Measurements from ENCODE around the gene ADGRV1.
"Not testable (repeated sequence)": the region's sequence is repeated elsewhere in the genome, so short reads cannot be mapped to it uniquely, and the experiment has no call there.

ADGRV1 gene

DNA sequence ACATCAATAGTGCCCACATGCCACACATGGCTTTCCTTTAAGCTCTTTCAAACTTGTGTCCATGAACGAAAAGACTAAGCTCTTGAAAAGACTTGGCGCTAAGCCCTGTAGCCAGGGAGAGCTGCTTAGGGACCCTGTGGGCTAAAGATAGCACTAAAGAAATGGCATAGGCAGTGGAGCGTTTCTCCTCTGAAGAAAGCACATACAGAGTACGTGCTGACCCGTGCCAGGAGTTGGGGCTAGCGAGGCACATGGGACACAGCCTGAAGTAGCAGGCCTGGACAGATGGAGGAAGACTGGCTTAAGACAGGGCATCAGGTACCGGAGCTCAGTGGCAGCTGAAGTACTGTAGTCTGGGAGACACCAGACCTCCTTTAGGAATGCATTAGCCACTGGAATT lies 39.7 kb downstream of the ADGRV1 start:
- DNase-seq (ENCODE audit: low read depth, low spot score) = no peak

DNA sequence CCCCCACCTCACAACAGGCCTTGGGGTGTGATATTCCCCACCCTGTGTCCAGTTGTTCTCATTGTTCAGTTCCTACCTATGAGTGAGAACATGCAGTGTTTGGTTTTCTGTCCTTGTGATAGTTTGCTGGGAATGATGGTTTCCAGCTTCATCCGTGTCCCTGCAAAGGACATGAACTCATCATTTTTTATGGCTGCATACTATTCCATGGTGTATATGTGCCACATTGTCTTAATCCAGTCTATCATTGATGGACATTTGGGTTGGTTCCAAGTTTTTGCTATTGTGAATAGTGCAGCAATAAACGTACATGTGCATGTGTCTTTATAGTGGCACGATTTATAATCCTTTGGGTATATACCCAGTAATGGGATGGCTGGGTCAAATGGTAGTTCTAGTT lies 41.7 kb downstream of the ADGRV1 start:
- not testable (repeated sequence) for DNase-seq (ENCODE audit: low read depth, low spot score)

DNA sequence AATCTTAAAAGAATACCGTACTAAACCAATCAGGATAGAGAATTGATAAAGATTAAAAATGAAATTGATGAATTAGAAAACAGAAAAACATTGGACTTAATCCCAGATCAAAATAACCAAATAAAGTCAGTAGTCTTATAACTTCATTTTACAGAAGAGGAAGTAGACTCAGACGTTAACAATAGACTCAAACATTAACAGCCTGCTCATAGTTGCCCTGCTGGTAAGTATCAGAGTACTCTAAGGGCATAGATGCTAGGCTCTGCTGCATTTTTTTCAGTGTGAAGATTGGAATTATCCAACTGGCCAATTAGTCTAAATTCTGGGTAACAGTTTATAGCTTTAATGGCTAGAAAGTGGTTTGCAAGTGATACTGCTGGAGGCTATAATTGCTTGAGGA lies 42.9 kb downstream of the ADGRV1 start:
- DNase-seq (ENCODE audit: low read depth, low spot score) = no peak

DNA sequence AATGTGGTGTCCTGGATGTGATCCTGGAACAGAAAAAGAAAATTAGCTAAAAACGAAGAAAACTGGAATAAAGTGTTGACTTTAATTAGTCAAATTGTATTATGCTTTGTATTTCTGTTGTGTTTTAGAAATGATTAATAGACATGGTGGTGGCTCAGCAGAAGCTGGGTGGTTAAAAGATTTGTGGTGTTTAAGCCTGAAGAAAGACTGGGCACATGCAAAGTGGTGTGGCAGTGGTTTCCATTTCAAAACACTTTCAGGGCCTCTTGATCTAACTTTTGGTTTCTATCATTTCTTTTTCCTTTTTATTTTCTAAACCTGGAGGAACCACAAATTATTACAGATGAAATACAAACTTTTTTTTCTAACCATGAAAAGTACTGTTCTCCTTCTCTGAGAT lies 44.1 kb downstream of the ADGRV1 start:
- no peak for DNase-seq (ENCODE audit: low read depth, low spot score)

DNA sequence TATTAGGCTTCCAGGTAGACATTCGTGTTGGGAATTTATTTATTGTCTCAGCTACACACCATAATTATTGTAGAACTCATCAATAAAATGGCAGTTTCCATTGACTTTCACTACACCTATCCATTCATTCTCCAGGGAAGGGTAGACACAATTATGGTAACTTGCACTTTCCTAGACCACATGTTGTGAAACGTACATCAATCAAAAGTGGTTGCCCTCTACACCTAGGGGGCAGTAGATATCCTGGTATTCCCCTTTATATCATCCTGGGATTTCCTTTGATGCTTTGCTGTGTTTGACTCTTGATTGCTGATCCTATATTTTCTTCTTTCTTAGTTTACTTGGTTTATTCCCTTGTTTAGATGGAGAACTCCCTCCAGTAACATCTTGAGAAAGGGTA lies 47.9 kb downstream of the ADGRV1 start:
- DNase-seq (ENCODE audit: low read depth, low spot score) = no peak

DNA sequence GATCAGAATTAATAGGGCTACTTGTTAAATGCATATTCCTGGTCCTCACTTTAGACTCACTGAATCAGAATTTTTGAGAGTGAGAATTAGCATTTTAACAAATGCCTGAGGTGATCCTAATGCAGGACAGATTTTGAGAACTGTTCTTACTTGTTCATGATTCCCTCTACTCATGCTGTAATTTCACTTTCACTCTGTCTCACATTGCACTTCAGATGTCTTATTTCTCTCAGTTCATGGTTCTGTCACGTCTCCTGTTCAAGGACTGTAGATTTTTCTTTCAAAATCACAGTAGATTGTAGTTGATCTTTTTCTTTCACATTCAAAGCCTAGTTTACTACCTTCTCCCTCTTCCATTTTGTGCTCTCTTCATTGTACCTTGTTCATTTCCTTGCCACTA lies 54.3 kb downstream of the ADGRV1 start:
- DNase-seq (ENCODE audit: low read depth, low spot score) = no peak

DNA sequence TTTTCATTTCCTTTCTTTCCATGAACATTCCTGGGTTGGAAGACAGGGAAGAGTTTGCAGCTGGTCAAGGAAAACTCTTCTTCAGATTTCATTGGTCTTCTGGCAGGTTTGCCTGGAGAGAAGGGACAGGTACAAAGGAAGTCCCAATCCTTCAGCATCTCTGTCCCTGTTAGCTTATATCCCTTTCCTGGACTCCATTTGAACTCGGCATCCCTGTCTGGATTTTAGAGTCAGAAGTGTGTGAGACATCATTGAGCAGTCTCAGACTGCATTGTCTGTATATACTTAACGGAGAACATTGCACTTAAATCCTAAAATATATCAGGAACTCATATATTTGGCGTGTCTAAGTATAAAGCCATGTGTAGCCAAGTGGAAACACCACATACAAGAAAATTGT lies 54.9 kb downstream of the ADGRV1 start:
- DNase-seq (ENCODE audit: low read depth, low spot score) = no peak

DNA sequence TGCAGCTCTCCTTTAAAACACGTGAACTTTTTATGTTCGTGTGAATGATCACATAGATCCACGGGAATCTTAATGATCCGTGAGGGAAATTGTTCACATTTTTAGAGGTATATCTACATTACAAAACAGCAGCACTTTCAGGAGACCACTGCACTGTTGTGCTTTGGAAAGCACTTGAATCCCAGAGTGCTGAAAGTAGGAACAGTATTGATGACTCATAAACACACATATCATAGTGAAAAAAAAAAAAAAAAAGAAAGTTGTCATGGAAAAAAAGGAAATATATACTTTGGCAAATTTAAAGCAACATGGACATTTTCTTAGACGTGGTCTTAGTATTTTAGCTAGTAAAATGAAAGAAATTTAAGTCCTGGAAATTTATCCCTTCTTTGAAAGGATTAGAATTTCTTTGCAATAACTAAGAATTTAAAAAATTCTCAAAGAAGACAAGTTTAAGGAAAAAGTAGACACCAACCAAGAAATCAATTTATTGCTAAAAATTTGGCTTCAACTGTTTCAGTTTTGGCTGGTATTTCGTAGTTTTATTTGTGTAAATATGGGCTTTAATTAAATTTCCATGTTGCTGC lies 55.4 kb downstream of the ADGRV1 start:
- no peak for DNase-seq (ENCODE audit: low read depth, low spot score)

DNA sequence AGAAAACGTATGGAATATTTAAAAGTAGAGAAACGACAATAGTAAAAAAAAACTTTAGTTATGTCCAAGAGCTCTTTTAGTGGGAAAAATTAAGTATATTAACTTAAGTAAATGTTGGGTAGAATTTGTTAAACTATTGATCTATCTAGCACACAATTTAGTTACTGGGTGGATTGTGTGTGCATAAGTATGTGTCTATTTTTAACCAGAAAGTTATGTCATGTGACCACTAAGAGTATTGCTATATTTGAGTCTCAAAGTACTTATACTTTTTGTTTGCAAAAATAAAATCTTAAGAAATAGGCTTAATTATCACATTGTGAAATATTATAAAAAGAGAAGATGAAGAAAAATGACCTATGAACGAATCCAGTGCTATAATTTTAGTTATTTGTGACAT lies 56.8 kb downstream of the ADGRV1 start:
- DNase-seq (ENCODE audit: low read depth, low spot score) = no peak

DNA sequence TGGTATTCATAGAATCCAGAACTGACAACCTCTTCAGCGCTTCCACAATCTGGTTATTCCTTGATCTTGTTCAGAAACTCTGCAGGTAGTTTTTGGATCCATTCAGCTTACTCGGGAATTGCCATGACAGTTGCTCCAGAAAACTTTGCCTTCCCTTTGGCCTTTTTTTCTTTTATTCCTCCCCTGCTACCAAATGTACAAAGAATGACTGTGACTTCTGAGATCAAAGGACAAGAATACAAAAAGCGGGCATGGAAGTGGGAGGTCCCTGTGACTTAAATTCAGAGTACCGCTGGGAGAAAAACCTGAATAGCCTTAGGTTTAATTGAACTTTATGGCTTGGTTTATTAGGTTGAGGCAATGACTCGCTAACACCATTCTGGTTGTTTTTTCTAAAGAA lies 59.5 kb downstream of the ADGRV1 start:
- DNase-seq (ENCODE audit: low read depth, low spot score) = no peak

DNA sequence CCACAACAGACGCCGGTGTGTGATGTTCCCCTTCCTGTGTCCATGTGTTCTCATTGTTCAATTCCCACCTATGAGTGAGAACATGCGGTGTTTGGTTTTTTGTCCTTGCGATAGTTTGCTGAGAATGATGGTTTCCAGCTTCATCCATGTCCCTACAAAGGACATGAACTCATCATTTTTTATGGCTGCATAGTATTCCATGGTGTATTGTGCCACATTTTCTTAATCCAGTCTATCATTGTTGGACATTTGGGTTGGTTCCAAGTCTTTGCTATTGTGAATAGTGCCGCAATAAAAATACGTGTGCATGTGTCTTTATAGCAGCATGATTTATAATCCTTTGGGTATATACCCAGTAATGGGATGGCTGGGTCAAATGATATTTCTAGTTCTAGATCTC lies 61.2 kb downstream of the ADGRV1 start:
- DNase-seq (ENCODE audit: low read depth, low spot score) = not testable (repeated sequence)

DNA sequence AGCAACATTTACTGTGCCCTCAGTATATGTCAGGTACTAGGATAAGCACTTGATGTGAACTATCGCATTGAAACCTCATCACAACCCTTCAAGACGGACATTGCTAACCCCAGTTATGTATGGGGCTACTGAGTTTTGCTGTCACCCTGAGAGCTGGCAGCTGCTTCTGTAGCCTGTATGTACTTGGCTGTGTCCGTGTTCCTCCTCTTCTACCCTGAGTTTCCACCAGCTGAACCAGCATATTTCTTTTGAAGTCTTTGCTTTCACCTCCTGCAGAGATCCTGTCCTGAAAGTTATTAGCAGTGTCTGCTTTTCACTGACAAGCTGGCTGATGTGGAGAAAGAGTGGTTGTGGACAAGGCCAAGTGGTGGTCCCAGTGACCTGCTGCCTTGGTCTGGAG lies 63.3 kb downstream of the ADGRV1 start:
- DNase-seq (ENCODE audit: low read depth, low spot score) = no peak

DNA sequence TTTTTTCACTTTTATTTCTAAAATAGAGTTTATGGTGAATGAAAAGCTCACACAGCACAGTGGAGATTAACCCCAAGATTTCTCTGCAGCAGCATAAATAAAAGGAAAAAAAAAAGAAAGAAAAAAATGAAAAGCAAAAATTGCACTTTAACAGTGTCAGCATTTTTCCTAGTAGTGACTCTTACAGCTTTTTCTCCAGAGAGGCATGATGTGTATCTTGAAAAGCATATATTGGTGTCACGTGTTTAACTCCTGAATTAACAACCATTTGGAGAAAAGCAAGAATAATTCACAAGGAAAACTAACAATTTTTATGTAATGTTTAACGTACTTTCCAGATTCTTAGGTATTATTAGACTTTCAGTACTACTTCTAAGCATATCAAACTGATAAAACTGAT lies 67.9 kb downstream of the ADGRV1 start:
- DNase-seq (ENCODE audit: low read depth, low spot score) = no peak

DNA sequence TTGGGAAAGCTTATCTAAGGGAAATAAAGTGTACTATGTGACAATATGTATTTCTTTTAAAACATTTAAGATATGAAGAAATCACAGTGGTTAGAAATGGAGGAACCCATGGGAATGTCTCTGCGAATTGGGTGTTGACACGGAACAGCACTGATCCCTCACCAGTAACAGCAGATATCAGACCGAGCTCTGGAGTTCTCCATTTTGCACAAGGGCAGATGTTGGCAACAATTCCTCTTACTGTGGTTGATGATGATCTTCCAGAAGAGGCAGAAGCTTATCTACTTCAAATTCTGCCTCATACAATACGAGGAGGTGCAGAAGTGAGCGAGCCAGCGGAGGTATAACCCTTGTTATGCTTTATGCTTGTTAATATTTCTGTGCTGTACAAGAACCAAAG lies 69.9 kb downstream of the ADGRV1 start:
- no peak for DNase-seq (ENCODE audit: low read depth, low spot score)

DNA sequence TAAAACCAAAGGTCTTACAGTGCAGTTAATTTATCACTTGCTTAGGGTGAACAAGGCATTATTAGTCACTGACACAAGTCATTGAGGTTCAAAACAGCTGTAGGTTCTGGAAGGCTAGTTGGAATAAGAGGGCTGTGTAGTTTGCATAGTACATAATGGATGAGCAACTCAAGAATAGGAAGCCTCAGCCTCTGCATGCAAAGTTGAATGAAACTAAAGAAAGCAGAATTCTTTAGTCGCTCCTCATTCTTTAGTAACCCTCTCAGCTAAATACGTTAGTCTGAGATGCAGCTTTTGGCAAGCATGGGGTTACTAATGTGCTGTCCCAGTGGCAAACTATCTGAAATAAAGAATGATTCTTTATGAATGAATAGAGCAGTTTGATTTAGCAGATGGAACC lies 74.2 kb downstream of the ADGRV1 start:
- no peak for DNase-seq (ENCODE audit: low read depth, low spot score)

DNA sequence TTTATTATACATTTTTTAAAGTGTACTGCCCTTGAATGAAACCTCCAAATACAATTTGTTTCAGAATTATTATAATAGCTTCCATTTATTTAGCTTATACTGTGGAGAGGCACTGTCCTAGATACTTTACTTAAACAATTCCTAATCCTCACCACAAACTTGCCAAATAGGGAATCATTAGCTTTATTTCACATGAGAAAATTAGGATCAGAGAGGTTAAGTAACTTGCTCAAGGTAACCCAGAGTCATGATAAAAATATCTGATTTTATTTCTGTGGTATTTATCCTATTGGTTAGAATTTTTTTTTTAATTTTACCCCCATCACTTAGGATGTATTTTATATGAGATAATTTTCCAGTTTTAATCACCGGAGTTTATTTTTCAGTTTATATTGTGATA lies 78.4 kb downstream of the ADGRV1 start:
- no peak for DNase-seq (ENCODE audit: low read depth, low spot score)

DNA sequence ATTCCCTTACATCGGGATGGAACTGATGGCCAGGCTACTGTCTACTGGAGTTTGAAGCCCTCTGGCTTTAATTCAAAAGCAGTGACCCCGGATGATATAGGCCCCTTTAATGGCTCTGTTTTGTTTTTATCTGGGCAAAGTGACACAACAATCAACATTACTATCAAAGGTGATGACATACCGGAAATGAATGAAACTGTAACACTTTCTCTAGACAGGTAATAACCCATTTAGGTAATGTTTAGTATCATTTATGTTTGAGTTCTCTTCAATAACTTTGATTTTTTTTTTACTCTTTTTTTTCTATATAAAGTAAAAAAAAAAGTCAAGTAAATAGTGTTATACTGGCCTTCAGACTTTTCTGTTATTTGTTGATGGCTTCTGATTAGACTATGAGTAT lies 79.1 kb downstream of the ADGRV1 start:
- no peak for DNase-seq (ENCODE audit: low read depth, low spot score)

DNA sequence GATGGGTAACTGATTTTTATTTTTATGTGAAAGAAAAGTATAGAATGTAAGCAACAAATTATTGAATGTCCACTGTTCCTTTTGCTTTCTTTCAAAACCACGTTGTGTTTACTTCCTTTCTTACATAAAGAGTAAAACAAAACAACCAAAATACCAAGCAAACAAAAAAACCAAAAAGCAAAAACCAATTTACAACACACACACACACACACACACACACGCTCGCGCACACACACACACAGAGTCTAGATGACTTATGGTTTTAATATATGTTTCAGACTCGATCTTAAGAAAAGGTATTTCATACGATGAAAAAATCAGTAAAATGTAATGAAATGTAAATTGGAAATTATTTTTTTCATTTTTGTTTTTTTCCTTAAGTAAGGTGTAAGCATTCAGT lies 80.3 kb downstream of the ADGRV1 start:
- no peak for DNase-seq (ENCODE audit: low read depth, low spot score)

DNA sequence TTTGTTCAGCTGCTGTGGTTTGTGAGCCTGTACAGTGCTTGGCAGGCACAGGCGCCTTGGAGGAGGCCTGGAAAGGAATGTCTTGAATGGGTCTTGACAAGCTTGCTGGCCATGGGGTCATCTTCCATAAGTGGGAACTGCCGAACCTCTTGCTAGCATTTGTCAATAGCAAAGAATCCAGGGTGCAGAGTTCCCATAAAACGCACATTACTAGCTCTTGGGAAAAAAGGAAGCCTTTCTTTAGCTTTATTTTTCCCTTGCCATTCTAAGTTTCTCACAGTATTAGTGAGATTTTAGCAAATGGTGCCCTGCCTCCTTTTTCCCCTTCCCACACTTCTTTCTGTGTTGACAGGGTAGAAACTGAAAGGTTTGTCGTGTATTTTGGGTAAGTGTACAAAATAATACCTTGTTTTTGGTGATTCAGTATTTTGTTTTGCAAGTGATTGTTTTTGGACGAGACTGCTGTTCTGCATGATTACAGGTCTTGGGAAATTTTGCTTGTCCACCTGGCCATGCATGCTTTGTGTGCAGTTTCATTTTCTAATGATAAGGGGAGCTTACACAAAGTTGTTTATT lies 82.0 kb downstream of the ADGRV1 start:
- no peak for DNase-seq (ENCODE audit: low read depth, low spot score)

DNA sequence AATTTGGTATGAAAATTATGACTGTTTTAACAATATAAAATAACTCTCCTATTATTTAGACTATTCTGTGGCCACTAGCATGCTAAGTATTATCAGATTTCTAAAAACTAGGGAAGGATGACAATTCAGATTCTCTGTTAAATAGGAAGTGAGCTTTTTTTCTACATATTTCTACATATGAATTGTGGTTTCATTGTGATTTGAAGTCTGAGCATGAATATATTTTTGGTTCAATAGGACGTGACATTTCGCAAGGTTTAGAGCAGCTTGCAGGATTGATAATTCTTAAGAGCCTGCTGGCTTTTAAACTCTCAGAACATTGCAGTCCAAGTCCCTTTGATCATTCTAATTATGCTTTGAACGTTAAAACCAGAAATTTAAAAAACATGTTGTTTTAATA lies 82.9 kb downstream of the ADGRV1 start:
- DNase-seq (ENCODE audit: low read depth, low spot score) = no peak

DNA sequence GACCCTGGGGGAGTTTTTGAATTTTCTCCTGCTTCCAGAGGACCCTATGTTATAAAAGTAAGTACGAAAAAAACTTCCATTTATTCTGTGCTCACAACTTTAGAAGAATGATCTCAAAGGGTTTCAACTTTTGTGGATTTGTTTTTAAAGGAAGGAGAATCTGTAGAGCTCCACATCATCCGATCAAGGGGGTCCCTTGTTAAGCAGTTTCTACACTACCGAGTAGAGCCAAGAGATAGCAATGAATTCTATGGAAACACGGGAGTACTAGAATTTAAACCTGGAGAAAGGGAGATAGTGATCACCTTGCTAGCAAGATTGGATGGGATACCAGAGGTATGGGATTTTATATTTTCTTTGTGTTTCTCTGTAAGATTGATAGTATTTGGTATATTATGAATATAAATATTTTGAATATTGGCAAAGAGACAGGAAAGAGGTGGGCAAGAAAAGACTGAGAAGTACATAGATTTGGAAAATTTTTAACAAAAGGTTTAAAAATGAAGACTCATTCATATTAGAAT lies 84.2 kb downstream of the ADGRV1 start:
- no peak for DNase-seq (ENCODE audit: low read depth, low spot score)

DNA sequence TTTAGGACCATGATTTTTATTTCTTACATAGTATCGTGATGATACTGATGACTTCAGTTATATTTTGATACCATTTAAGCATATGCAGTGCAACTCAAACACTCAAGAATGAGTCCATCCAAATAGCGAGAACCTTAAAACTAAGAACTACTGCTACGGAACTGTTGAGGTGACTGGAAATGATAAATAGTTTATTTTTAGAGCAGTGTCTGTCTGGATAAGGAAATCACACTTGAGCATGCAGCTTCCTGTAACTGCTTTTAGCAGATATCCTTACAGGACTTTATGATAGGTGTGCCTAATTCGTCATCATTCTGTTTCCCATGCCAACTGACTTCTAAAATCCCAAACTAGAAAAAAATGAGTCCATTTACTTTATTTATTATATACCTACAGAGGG lies 85.5 kb downstream of the ADGRV1 start:
- DNase-seq (ENCODE audit: low read depth, low spot score) = no peak

DNA sequence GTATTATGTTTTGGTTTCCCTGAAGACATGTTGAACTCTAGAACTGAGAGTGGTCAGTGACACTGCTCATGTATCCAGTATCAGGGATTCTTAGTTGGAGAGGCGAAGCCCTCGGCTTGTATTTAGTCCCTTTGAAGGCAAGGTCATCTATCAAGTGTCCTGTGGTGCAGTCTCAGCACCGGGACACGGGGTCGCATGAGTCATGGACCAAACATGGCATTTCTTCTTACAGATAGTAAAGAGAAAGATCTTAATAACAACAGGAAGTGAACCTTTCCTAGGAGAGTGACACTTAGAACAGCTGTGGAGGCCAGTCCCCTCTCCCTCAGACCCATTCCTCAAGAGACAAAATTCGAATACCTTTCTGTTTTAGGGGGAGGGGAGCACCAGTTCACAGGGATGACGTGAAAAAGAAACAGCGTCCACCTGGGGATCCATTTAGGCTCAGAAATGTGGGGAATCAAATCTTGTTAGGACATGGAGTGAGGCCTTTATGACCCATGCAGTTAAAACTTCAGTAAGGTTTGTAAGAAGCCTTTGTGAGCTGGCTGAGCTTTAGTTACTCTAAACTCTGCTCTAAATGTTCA lies 86.5 kb downstream of the ADGRV1 start:
- no peak for DNase-seq (ENCODE audit: low read depth, low spot score)

DNA sequence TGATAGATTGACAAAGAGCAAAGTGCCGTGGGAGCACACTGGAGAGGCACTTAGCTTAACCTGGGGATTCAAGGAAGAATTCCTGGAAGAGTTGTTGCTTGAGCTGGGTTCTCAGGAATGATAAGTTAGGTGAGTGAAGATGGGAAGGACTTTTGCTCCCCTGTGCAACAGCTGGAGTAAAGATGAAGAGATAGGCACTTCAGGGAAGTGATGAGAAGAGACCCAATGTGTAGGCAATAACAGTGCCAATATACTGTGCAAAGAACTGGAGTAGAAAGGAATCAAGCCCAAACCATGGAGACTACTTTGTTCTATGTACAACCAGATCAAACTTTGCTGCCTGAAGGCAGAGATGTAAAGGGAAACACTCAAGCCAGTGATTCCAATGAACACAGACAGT lies 92.2 kb downstream of the ADGRV1 start:
- DNase-seq (ENCODE audit: low read depth, low spot score) = no peak

All from activated naive CD8-positive, alpha-beta T cell treated with anti-CD3 and anti-CD28 coated beads, Interleukin-2, amount 50 U/mL, for 16 hours (primary cell).